IPS DF 6.9 (cell line): ENCODE measurements around the gene TMEM214.

Experiments used
- DNase-seq: peaks from one replicate; pipeline ENCODE4 v3.0.0-alpha.2; 2013; ENCODE audit warnings: low read depth, low spot score
- H3K27ac ChIP-seq: one replicate; pipeline ENCODE4 v1.5.1; 2013; ENCODE audit warnings: low read length, control low read depth
- H3K27me3 ChIP-seq: 2 replicates; pipeline ENCODE4 v1.6.1; 2013; ENCODE audit warnings: mild to moderate bottlenecking, low read length; ENCODE audit not compliant: control insufficient read depth, insufficient read depth
- H3K36me3 ChIP-seq: 2 replicates; pipeline ENCODE4 v1.6.1; 2013; ENCODE audit warnings: low read length; ENCODE audit not compliant: control insufficient read depth, insufficient read depth
- H3K4me1 ChIP-seq: 2 replicates; pipeline ENCODE4 v1.6.1; 2013; ENCODE audit warnings: low read length; ENCODE audit not compliant: control insufficient read depth, insufficient read depth
- H3K4me3 ChIP-seq: 2 replicates; pipeline ENCODE4 v1.5.1; 2013; ENCODE audit warnings: mild to moderate bottlenecking, low read length
- H3K9me3 ChIP-seq: 2 replicates; pipeline ENCODE4 v1.6.1; 2013; ENCODE audit warnings: low read length, inconsistent platforms; ENCODE audit not compliant: control insufficient read depth, insufficient read depth
- WGBS: extraction: QIAGEN DNeasy Blood & Tissue Kit; methylation state at CpG from one replicate; pipeline ENCODE4 v1.1.7; 2013; ENCODE audit warnings: mixed read lengths, missing lambda C conversion rate; ENCODE audit not compliant: insufficient read length, insufficient coverage; 5-methylcytosine and 5-hydroxymethylcytosine counted together

Gene TMEM214

DNA sequence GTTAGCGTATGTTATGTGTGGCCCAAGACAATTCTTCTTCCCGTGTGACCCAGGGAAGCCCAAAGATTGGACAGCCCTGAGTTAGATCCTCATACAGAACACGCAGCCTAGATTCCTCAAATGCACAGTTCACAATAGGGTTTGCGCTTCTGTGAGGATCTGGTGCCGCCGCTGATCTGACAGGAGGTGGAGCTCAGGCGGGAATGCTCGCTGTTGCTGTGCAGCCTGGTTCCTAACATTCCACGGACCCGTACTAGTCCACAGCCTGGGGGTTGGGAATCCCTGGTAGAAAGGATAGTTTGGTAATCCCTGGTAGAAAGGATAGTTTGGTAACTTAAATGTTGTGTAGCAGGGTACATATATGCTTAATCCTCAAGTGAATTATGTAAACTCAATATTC lies 35.4 kb upstream of the TMEM214 start:
- H3K27me3 ChIP-seq, result no peaks in the 10 kb centered on the region
- WGBS, result no CpG with 5 or more reads among the region's 10 CpGs
- no peaks in the 10 kb centered on the region for H3K9me3 ChIP-seq
- no peaks in the 10 kb centered on the region for H3K36me3 ChIP-seq
- no peak overlapping the region for H3K4me3 ChIP-seq
- H3K4me1 ChIP-seq, result peaks cover 1% of the 10 kb centered on the region; the same call in 1 of the 2 replicates
- DNase-seq, result no peak
- H3K27ac ChIP-seq, result no peak overlapping the region

DNA sequence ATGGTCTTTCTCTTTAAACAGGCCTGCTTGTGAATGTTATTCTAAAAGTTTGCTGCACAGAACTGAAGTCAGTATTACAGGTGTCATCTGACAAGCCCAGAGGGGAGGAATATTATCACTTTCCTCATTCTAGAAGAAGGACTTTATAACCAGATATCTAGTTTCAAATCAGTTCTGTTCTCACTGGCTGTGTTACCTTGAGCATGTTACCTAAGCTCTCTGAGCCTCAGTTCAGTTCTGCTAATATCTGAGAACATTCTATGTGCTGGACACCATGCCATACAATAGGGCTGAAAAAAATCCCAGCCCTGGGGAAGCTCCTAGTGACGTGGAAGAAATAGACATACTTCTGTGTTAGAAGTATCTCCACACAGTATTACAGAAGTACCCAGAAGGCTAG lies 34.4 kb upstream of the TMEM214 start:
- Histone ChIP-seq H3K27me3 (no peaks in the 10 kb centered on the region), H3K4me1 (peaks cover 1% of the 10 kb centered on the region; the same call in 1 of the 2 replicates), H3K36me3 (no peaks in the 10 kb centered on the region), H3K9me3 (no peaks in the 10 kb centered on the region), H3K27ac (no peak overlapping the region), H3K4me3 (no peak overlapping the region)
- WGBS, result no CpG with 5 or more reads among the region's 1 CpG
- no peak for DNase-seq

DNA sequence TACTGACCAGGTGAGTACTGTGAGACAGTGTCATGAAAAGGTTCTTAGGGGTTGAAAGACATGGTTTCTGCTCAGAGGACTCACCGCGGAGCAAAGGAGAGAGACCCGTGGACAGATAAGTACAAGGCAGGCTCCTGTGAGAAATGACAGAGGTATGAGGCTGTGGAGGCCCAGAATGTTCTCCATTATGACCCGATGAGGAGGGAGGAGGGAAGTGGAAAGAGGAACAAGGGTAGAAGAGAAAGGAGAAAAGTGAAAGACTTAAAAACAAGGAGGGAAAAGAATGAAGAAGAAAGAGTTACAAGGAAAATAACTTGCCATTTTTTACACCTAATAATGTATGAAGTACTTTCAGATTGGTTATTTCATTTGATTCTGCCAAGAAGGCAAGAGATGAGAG lies 32.5 kb upstream of the TMEM214 start:
- Histone ChIP-seq H3K9me3 (no peaks in the 10 kb centered on the region), H3K4me3 (no peak overlapping the region), H3K36me3 (no peaks in the 10 kb centered on the region), H3K27ac (no peak overlapping the region), H3K4me1 (peaks cover 1% of the 10 kb centered on the region; the same call in 1 of the 2 replicates), H3K27me3 (no peaks in the 10 kb centered on the region)
- no peak for DNase-seq
- WGBS, result no CpG with 5 or more reads among the region's 4 CpGs

DNA sequence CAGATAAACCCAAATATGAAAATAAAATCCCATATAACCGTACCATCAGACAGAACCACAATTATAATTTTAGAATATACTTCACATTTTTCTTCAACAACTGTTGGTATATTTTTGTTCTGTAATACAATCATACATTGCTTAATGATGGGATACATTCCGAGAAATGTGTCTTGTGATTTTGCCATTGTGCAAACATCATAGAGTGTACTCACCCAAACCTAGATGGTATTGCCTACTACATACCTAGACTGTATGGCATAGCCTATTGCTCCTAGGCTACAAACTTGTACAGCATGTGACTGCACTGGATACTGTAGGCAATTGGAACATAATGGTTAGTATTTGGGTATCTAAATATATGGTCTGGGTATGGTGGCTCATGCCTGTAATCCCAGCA lies 31.8 kb upstream of the TMEM214 start:
- no peak overlapping the region for H3K4me3 ChIP-seq
- H3K36me3 ChIP-seq, result no peaks in the 10 kb centered on the region
- DNase-seq, result no peak
- no peaks in the 10 kb centered on the region for H3K9me3 ChIP-seq
- peaks cover 1% of the 10 kb centered on the region; the same call in 1 of the 2 replicates for H3K4me1 ChIP-seq
- H3K27me3 ChIP-seq, result no peaks in the 10 kb centered on the region
- WGBS, result 100% methylated on average over 1 of the region's 2 CpGs
- H3K27ac ChIP-seq, result no peak overlapping the region

DNA sequence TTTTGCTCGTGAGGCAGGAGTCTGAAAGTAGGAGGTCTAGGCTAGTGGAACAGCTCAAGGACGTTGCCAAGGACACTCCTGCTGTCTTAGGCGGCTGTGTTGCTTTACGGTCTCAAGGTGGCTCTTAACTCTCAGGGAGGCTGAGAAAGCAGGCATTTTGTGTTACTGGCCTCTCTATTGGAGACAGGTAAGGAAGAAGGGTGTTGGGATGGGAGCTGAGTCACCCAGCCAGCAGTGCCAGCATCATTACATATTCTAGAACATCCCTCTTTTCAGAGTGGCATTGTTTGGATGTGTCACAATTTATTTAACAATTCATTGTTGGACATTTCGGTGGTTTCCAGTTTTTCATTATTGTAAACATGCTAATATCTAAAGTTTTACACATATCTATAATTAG lies 30.8 kb upstream of the TMEM214 start:
- no CpG with 5 or more reads among the region's 5 CpGs for WGBS
- no peaks in the 10 kb centered on the region for H3K27me3 ChIP-seq
- no peak overlapping the region for H3K27ac ChIP-seq
- peaks cover 1% of the 10 kb centered on the region; the same call in 1 of the 2 replicates for H3K4me1 ChIP-seq
- H3K36me3 ChIP-seq, result no peaks in the 10 kb centered on the region
- no peak for DNase-seq
- H3K9me3 ChIP-seq, result no peaks in the 10 kb centered on the region
- H3K4me3 ChIP-seq, result no peak overlapping the region

DNA sequence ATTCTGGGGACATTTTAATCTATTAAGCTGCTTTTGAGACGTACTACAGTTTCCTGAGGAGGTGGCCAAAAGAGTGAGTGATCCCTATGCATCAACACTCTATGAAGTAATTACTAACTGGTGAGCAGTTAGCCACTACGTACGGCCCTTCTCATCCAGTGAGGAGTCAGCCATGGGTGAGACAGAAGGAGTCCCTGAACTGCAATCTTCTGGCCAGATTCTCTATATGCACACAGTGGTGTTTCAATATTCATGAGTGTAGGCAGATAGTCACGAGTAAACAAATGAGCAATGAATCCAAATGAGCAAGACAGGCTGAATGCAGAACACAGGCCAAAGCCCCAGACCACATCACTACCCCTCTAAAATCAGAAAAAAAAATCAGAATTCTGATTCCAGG lies 29.8 kb upstream of the TMEM214 start:
- H3K4me3 ChIP-seq, result no peak overlapping the region
- H3K36me3 ChIP-seq, result no peaks in the 10 kb centered on the region
- peaks cover 1% of the 10 kb centered on the region; the same call in 1 of the 2 replicates for H3K4me1 ChIP-seq
- WGBS, result no CpG with 5 or more reads among the region's 4 CpGs
- H3K9me3 ChIP-seq, result no peaks in the 10 kb centered on the region
- DNase-seq, result no peak
- H3K27ac ChIP-seq, result no peak overlapping the region
- no peaks in the 10 kb centered on the region for H3K27me3 ChIP-seq

DNA sequence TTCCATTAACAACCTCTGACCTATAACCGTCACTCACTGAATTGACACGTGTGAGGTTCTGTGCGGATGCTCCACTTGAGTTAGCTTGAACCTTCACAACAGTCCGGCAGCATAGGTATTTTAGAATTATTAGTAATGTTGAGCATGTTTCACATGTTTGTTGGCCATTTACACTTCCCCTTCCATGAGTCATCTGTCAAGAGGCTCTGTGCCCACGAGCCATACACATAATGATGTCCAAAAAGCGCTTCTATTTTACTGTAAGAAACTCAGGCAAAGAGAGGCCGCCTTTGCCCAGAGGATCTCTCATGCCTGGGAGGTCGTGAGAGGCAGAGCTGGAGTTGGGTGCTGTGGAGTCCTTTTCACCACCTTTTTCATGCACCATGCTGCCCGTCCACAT lies 28.9 kb upstream of the TMEM214 start:
- H3K27ac ChIP-seq, result no peak overlapping the region
- no peaks in the 10 kb centered on the region for H3K36me3 ChIP-seq
- no peaks in the 10 kb centered on the region for H3K9me3 ChIP-seq
- no peaks in the 10 kb centered on the region for H3K27me3 ChIP-seq
- H3K4me1 ChIP-seq, result peaks cover 1% of the 10 kb centered on the region; the same call in 1 of the 2 replicates
- DNase-seq, result no peak
- no peak overlapping the region for H3K4me3 ChIP-seq
- WGBS, result no CpG with 5 or more reads among the region's 9 CpGs

DNA sequence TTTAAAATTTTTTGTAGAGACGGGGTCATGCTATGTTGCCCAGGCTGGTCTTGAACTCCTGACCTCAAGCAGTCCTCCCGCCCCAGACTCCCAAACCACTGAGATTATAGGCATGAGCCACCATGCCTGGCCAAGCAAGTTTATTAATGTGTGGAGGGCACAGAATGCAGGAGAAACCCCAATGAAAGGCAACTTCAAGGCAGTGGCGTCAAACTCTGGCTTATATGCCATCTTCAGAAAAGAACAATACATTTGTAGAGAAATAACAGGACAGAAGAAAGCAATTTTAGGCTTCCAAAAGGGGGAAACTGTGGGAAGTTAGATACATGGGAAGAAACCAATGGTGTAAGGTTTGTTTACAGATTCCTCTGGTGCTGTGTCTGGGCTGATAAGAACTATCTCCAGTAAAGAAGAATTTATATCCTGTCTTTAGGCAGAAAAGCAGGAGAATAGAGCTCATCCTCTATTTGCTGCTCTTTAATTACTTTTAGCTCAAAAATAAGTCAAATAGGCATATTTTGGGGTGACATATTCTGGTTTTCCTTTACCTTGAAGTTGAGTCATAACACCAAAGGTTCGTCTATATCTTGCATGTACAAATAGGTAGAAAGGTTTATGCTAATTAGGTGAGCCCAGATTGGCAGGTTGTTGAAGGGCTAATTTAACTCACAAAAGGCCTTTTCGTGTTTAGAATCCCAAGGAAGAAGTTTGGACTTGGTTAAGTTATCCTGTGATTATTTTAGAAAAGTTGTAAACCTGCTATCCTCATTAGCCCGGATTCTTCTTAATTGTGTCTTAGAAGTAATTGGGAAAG lies 26.0 kb upstream of the TMEM214 start:
- WGBS, result no CpG with 5 or more reads among the region's 6 CpGs
- H3K9me3 ChIP-seq, result no peaks in the 10 kb centered on the region
- H3K27ac ChIP-seq, result no peak overlapping the region
- H3K4me3 ChIP-seq, result no peak overlapping the region
- H3K27me3 ChIP-seq, result no peaks in the 10 kb centered on the region
- H3K4me1 ChIP-seq, result peaks cover under 1% of the 10 kb centered on the region; the same call in 1 of the 2 replicates
- H3K36me3 ChIP-seq, result no peaks in the 10 kb centered on the region
- DNase-seq, result no peak

DNA sequence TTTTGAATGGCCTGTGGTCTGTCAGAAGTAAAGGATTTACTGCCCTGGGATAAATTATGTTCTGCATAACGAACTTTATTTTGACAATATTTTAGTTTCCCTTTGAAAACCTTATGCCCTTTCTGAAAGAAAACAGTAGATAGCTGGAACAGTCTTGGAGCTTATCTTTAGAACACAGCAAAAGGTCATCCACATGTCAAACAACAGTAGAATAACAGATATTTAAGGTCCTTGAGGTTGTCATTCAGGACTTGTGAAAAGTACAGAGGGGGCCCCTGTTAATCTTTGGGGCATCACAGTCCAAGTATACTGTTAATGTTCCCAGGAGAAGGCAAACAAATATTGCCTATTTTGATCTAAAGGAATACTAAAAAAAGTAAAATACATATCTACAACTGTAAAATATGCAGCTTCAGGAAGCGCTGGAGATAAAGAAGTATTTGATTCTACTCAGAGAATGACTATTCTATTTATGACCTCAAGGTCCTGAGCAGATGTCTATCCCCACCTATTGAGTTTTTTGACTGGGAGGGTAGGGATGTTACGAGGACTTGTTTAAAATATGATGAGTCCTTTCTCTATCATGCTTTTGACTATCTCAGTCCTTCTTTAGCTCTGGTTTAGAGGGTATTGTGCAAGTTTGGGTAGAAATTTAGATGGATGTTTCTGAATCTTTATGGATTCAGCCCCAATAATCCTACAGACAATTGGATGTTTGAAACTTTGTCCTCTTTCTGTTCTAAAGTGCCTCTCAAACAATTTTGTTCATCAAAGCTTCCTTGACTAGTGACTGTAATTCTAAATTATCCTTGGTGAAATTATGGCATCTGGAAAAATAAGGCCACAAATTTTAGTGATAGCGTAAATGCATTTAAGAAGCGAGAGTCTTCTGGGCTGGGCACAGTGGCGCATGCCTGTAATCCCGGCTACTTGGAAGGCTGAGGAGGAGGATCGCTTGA lies 25.1 kb upstream of the TMEM214 start:
- Histone ChIP-seq H3K27ac (no peak overlapping the region), H3K4me1 (no peaks in the 10 kb centered on the region), H3K4me3 (no peak overlapping the region), H3K36me3 (no peaks in the 10 kb centered on the region), H3K9me3 (no peaks in the 10 kb centered on the region), H3K27me3 (no peaks in the 10 kb centered on the region)
- WGBS, result no CpG with 5 or more reads among the region's 8 CpGs
- DNase-seq, result no peak

DNA sequence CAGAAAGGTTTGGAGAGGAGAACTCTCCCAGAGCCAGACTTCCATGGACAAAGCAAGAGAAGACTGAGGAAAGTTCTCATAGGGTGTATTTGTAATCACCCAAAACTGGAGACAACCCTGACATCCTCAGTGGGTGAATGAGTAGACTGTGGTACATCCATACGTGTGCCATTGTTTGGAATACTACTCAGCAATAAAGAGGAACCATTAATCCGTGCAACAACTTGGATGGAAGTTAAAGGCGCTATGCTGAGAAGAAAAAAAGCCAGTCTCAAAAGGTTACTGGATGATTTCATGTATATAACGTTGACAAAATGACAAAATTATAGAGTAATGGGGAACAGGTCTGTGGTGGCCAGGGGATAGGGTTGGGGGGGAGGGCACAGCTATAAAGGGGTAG lies 24.1 kb upstream of the TMEM214 start:
- H3K36me3 ChIP-seq, result no peaks in the 10 kb centered on the region
- H3K9me3 ChIP-seq, result no peaks in the 10 kb centered on the region
- WGBS, result no CpG with 5 or more reads among the region's 4 CpGs
- no peak for DNase-seq
- no peak overlapping the region for H3K4me3 ChIP-seq
- no peak overlapping the region for H3K27ac ChIP-seq
- H3K27me3 ChIP-seq, result no peaks in the 10 kb centered on the region
- H3K4me1 ChIP-seq, result no peaks in the 10 kb centered on the region
